SU-DHL-6 (cell line): Measurements from ENCODE around the gene PRPS1L1.

Experiments
- CTCF ChIP-seq: fragments of 200-600 bp; sonication (generic); IDR thresholded peaks from one replicate; pipeline ENCODE4 v1.5.1; 2017; ENCODE audit warnings: antibody characterized with exemption, mild to moderate bottlenecking, low read length, moderate library complexity; ENCODE audit not compliant: insufficient read depth, poor library complexity, severe bottlenecking
- EZH2phosphoT487 ChIP-seq: fragments of 200-600 bp; sonication (generic), shearing (Covaris generic); conservative IDR thresholded peaks from 2 replicates; pipeline ENCODE4 v1.6.1; 2018; ENCODE audit warnings: mild to moderate bottlenecking, antibody characterized with exemption, low read length, moderate library complexity, mixed read lengths

GRCh38 chr7:18053941-18054340 lies 26.3 kb upstream of the PRPS1L1 start:
- TF ChIP-seq CTCF = no peak
- TF ChIP-seq EZH2phosphoT487 = no peak
